Upper lobe of left lung (tissue), 4 donors: ENCODE data around the gene TMEM171.

Experiments
- CTCF ChIP-seq, 6 experiments: fragments of 450-650 bp in 4 of 6; fragments of 200-600 bp in 2 of 6; sonication (generic) in 2 of 6; IDR thresholded peaks; one replicate each; pipeline ENCODE4 v1.5.1; 2016 to 2019; ENCODE audit warnings: antibody characterized with exemption in 6 of 6
- POLR2A ChIP-seq, 4 donors: fragments of 450-650 bp; IDR thresholded peaks; one replicate each; pipeline ENCODE4 v1.5.1; 2016 to 2017; ENCODE audit warnings: antibody characterized with exemption in 4 of 4, mild to moderate bottlenecking in 2 of 4
- POLR2AphosphoS5 ChIP-seq, 2 donors: sonication (generic); formaldehyde crosslinking; IDR thresholded peaks; one replicate each; pipeline ENCODE4 v1.5.1; 2017; ENCODE audit warnings: antibody characterized with exemption in 2 of 2

GRCh38 chr5:73170522-73170921 lies 50.1 kb downstream of the TMEM171 start:
- TF ChIP-seq POLR2AphosphoS5 (IDR thresholded peaks at IDR 0.05): no peak
- TF ChIP-seq CTCF (IDR thresholded peaks at IDR 0.05): peak in 3 of 6 experiments; percentile 8 to 31 (median 17)
- TF ChIP-seq POLR2A (IDR thresholded peaks at IDR 0.05): no peak
